COR-L47 (cell line): Measurements from ENCODE around the gene SLC6A11.

Experiments used
- DNase-seq: peaks from one replicate; lab custom pipeline; 2025; lab: John Stamatoyannopoulos, UW

Gene SLC6A11

DNA sequence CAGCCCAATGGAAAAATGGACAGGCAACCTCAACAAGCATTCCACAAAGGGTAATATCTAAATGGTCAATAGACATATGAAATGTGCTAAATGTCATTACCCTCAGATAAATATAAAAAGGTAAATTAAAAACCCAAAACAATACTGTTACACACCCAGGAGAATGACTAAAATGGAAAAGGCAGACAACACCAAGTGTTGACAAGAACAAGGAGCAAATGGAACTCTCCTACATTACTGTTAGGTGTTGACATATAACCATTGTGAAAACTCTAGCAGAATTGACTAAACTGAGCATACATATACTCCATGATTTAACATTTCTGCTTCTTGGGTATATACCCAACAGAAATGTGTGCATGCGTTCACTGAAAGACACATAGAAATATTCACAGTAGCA is 25.3 kb upstream of the SLC6A11 start:
- no peak for DNase-seq

DNA sequence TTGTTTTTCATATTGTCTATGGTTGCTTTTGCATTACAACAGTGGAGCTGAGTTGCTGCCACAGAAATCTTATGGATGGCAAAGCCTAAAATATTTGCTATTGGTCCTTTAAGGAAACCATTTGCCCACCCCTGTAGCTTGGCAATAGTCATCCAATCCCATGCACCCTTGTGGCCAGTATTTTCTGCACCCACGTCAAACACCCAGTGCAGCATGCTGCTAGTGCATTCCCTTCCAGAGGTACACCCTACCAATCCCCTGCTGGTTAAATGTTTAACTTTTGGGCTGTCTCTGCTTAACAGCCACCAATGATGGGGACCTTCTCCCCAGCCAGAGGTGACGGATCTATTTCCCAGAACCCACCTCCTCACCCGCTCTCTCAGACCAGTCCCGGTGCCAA is 23.8 kb upstream of the SLC6A11 start:
- DNase-seq = no peak

- no peak for DNase-seq
These were observed 17.2 kb upstream of the SLC6A11 start for GRCh38 chr3:10798600-10799367.

- no peak for DNase-seq
These were observed 11.8 kb upstream of the SLC6A11 start for GRCh38 chr3:10804183-10804648.

DNA sequence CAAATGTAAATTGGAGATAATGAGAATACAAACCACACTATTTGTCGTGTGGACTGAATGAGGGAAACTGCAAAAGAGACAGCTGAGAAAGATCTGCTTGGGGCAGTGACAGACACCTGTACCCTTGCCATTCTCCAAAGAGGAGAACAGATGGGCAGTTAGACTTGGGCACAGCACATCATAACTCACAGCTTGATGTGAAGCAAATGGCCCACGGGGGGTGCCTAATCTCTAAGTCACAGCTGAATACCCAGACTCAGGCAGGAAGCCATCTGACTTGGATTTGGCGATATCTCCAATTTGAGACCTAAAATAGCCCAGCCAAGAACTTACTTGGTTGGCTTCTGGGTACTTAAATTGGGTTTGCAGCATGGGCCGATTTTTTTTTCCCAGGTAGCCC is 10.0 kb upstream of the SLC6A11 start:
- DNase-seq = no peak

GRCh38 chr3:10808130-10808735 is 7.8 kb upstream of the SLC6A11 start:
- no peak for DNase-seq

GRCh38 chr3:10808974-10809373 is 7.1 kb upstream of the SLC6A11 start:
- DNase-seq = no peak

- no peak for DNase-seq
These were observed 5.7 kb upstream of the SLC6A11 start for GRCh38 chr3:10810376-10810775.

DNA sequence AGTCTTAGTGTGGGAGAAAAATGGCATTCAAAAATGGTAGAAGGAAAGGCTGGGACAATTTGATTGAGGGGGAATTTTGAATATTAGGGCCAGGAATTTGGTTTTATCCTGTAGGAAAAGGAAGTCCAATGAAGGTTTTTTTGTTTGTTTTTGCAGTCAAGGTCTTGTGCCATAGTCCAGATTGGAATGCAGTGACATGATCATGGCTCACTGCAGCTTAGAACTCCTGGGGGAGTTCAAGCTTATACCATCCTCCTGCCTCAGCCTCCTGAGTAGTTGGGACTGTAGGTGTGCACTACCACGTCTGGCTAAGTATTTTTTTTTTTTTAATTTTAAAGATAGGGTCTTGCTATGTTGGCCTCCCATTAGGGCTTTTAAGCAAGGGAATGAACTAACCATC is 2.6 kb upstream of the SLC6A11 start:
- DNase-seq = no peak

DNA sequence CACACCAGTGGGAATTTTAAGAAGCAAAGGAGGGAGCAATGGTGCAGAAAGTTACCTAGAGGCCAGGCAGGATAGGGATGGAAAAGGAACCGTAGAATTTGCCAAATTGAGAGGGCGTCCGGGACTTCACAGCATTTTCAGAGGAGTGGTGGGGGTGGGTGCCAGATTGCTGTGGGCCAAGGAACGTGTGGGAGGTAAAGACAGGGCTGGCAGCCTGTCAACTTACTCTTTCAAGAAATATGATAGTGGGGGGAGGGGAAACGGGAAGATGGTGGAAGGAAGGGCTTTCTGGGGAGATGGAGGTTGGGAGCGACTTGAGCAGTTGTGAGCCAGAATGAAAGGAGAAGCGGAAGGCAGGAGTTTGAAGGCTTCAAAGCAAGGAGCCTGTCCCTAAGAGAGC is 1.4 kb upstream of the SLC6A11 start:
- no peak for DNase-seq

DNA sequence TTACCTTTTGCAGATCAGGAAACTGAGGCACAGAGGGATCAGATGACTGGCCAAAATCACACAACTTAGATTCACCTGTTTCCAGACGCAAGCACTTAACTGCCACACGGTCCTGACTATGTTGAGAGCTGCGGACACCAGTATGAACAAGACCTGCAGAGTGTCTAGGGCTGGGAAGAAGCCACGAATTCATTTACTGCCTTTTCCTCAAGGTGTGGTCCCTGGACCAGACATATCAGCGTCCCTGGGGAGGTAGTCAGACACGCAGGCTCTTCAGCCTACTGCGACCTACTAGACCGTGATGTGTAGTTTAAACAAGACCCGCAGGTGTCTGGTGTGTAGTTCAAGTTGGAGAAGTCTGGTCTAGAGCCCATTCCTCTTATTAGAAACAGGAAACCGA is 541 bp upstream of the SLC6A11 start:
- DNase-seq = no peak

DNA sequence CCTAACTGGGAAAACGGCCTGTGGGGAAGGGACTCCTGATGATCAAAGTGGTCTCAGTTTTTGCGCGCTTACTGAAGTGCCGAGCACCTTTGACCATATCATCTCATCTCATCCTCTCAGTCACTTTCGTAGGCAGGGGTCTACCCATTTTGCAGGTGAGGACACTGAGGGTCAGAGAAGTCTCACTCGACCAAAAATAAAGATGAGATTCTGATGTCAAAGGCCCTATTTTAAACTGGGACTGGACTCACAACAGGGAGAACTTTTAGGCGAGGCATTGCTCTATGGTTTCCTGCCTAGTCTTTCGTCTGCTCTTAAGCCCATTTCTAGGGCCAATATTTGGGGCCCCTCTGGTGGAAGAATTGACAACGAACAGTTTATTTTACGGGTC is 830 bp downstream of the SLC6A11 start:
- no peak for DNase-seq

- no peak for DNase-seq
These were observed 1.5 kb downstream of the SLC6A11 start for GRCh38 chr3:10817506-10817905.

DNA sequence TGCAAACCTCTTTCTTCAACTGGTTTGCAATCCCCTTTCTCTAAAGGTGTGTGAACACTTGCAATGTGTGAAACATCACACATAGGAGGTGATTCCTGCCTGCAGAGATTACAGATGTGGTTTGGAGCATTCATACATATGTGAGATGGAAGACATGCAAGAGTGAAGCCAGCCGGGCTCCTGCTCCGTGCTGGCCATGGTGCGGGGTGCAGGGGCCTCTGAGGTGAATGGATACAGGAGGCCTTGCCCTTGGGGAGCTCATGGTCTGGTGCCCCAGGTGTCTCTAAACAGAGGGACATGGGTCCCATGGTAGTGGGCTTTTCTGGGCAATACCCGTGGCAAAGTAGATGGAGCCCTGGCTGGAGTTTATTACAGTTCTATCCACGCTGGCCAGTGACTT is 6.0 kb downstream of the SLC6A11 start:
- no peak for DNase-seq

GRCh38 chr3:10822708-10823515 is 6.9 kb downstream of the SLC6A11 start:
- DNase-seq = no peak

DNA sequence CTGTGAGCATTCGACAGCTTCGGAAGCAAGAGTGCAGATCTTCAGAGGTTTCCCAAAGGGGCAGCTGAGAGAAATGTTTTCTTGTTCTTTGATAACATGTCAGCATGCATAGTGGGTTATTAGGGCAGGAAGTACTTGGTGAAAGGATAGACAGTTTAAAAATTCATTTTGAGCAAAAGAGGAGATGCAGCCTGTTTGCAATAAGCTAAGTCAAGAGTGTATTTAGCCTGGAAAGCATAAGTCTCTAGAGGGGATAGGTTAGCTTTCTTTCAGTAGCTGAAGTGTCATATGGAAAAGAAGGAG is 7.4 kb downstream of the SLC6A11 start:
- no peak for DNase-seq

DNA sequence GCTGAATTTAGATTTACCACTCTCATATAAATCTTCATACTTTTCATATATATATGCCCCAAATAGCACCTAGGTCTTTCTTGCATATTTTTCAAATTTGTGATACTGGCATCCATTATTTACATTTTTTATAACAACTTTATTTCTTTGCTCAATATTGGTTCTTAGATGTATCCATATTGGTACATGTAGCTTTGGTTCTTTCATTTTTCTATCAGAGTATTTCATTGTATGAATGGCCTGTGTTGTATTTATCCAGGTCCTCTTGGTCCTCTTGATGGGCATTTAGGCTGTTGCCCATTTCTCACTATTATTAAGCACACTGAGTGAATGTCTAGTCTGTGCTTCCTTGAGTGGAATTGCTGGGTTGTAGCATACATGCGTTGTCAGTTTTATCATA is 8.4 kb downstream of the SLC6A11 start:
- no peak for DNase-seq

DNA sequence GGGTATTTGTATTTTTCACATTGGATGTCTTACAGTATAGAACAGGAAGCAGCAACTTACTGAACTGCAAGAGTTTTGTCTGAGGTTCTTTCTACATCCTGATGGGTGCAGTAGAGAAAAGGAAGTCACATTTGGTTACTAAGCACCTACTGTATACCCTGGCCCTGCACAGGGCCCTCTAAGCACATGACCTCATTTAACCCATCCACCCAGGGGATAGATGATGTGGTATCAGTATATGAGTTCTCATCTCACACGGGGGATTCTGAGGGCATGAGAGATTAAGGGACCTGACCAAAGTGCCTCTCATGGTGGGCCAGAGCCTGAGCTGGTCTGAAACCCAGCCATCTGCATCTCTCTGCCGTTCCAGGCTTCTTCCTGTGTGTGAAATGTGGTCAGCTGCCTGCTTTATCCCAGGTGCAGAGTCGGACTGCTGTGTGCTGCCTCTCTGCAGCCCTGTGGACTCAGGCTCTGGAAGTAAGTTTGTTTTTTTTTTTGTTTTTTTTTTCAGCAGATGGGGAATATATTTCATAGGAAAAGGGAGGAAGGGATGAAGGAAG is 17.9 kb downstream of the SLC6A11 start:
- no peak for DNase-seq

DNA sequence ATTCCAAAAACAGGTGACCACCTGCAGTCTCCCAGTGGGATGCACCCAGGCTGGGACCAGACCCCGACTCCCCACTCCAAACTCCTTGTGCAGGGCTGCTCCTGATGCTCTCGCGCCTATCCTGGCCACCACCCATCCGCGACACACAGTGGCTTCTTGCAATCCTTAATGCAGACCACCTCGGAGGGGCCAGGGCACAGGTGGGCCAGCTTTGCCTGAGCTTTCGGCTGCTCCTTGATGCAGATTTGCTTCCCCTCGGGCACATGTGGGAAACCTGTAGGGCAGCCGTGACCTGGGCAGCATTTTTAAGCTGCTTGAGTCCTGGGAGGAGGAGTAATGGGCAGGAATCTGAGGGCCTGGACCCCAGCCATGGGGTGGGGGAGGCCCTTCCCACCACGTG is 18.9 kb downstream of the SLC6A11 start:
- DNase-seq = no peak

DNA sequence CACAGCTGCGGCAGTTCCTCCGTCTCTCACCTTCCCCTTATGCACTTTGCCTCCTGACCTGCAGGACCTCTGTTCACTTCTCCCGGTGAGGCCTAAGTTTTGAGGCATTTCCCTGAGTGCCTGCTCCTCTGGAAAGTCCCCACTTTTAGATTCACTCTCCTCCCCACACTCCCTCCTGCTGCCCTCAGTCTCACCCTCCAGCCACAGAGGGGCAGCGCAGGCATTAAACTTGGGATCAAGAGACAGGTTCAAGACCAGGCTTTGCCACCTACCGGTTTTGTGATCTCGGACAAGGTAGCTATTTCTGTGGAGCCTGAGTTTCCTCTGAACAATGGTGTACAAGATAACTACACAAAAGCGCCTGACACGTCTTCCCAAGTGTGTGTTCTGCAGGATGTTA is 19.4 kb downstream of the SLC6A11 start:
- no peak for DNase-seq

DNA sequence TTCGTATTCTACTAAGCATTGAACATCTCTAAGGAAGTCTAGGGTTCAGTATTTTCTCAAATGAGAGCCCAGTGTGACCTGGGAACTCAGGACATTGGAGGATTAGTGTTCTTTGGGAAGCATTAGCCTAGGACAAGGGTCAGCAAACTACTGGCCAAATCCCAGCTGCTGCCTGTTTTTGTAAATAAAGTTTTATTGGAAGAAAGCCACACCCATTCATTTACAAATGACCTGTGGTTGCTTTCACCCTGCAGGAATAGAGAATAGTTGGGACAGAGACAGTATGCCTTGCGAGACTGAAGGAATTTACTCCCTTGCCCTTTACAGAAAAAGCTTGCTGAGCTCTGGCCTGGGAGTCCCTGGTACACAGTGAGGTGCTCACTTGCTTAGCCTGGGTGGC is 20.6 kb downstream of the SLC6A11 start:
- no peak for DNase-seq

DNA sequence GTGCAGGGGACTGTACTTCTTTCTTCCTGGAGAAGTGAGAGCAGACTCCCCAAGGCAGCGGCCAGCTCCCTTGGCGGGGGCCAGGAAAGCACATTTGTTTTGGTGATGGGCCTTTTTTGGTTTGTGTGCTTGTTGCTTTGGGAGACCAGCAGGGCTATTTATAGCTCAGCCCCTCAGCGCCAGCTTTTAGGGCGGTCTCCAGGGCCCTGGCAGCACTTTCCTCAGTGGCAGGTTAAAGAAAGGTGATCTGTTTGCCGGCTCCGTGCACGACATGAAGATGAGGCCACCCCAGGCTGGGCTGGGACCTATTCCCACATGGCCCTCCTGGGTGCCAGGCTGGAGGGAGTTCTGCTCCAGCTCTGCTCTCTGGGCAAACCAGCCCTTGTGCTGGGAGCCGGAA is 21.8 kb downstream of the SLC6A11 start:
- DNase-seq = no peak

- DNase-seq = no peak
These were observed 23.1 kb downstream of the SLC6A11 start for GRCh38 chr3:10839167-10839566.
